Effector CD8-positive, alpha-beta T cell (primary cell): ENCODE data around the gene RNH1.

Experiments
- DNase-seq: peaks from one replicate; lab custom pipeline; 2025; lab: John Stamatoyannopoulos, UW

Gene RNH1

DNA sequence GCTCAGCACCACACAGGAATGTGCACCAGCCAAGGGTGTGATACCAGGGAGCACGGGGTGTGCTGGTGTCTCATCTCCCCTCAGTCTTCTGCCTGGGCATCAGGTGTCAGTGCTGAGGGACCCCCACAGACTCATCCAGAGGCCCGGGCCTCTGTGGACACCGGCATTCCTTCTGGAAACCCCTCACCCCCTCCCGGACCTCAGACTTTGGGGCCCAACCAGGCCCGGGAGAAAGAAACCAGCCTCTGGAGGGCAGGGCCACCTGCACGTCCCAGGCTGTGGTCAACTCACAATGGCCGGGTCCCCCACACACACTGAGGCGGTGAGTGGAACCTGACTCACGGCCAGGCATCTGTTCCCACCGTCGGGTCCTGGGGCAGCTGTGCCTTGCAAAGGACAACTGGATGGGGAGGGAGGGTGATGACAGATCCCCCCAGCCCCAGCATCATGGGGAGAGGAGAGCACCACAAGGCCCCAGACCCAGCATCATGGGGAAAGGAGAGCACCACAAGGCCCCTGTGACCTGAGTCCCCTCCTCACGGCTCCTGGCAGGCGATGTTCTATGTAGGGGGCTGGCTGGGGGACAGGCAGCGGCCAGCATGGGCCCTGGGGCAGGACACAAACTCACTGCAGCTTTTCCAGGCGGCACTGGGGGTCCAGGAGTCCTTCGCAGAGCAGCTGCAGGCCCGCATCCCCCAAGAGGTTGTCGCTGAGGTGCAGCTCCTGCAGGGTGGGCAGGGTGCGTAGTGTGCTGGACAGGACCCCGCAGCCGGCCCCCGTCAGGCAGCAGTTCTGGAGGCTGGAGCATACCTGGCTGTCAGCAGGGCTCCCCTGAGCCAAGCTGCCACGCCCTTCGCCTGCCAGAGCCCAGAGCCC is 7.6 kb downstream of the RNH1 start:
- DNase-seq, result no peak

DNA sequence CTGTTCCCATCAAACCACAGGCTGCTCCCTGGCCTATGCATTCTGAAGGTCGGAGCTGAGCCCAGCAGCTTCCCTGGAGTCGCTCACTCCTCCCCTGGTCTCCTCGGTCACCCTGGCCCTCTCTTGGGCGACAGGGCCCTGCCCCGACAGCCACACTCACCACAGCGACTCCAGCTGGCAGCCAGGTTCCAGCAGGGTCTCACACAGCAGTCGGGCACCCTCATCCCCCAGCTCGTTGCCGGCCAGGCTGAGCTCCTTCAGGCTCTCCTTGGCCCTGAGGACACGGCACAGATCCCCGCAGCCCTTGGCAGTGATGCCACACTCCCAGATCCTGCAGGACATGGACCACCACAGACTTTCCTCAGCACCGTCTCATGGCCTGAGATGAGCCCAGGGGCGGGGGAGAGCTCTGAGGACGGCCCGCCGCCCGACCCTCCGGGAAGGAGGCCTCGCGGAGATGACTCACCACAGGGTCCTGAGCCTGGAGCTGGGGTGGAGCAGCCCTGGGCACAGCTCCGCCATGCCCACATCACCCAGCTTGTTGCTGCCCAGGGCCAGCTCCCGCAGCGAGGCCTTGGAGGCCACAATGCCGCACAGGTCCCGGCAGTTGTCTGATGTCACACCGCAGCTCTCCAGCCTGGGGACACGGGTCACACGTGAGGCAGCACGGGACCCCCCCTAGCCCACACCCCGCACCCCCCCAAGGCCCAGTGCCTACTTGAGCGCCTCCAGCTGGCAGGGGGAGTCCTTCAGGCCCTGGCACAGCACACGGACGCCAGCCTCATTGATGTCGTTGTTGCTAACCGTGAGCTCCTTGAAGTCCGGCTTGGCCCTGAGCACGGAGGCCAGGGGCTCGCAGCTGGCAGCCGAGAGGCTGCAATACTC is 8.5 kb downstream of the RNH1 start:
- no peak for DNase-seq

DNA sequence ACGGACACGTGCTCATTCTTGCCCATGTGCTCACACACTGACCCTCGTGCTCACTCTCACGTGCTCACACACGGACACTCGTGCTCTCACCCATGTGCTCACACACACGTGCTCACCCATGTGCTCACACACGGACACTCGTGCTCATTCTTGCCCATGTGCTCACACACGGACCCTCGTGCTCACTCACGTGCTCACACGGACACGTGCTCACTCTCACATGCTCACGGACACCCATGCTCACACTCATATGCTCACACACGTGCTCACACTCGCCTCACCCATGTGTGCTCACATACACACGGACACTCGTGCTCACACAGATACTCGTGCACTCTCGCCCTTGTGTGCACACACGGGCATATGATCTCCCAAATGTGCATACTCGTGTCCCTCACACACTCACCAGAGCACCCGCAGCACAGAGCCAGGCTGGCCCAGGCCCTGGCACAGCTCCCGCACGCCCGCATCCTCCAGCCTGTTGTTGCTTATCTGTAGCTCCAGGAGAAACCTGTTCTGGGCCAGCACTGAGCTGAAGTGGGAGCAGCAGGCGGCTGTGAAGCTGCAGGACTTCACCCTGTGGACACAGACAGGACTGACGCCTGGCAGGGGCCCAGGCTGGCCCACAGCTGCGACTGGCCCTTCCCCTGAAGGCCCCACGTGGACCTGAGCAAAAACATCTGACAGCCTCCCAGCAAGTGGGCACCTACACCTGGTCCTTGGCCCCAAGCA is 9.3 kb downstream of the RNH1 start:
- no peak for DNase-seq

DNA sequence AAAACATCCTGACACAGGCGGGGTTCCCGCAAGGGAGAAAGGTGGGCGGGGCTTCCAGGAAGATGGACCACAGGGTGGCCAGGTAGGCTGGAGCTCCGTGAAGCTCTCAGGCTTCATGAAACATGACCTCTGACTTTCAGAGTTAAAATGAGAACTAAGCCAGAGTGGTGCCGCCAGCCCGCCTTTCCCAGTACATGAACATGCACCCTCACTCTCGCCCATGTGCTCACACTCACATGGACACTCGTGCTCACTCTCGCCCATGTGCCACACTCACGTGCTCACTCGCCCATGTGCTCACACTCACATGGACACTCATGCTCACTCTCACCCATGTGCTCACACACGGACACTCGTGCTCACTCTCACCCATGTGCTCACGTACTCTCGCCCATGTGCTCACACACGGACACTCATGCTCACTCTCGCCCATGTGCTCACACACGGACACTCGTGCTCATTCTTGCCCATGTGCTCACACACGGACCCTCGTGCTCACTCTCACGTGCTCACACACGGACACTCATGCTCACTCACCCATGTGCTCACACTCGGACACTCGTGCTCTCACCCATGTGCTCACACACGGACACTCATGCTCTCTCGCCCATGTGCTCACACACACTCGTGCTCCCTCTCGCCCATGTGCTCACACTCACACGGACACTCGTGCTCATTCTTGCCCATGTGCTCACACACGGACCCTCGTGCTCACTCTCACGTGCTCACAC is 10.0 kb downstream of the RNH1 start:
- no peak for DNase-seq

DNA sequence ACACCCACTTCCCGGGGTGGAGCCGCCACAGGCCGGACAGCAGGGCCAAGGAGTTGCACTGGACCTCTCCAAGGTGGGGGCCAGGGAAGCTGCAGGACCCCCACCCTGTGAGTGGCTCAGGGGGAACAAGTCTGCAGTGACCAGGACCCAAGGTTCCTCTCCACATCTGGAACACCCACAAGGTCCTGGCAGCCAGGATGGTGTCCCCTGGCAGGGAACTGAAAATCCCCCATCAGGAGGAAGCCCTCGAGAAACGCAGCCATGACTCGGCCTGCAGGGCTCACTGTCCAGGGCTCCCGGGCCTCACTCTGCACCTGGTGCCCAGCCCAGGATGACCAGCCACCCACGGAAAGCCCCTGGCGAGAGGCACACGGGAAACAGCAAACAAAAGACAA is 11.5 kb downstream of the RNH1 start:
- DNase-seq, result no peak

DNA sequence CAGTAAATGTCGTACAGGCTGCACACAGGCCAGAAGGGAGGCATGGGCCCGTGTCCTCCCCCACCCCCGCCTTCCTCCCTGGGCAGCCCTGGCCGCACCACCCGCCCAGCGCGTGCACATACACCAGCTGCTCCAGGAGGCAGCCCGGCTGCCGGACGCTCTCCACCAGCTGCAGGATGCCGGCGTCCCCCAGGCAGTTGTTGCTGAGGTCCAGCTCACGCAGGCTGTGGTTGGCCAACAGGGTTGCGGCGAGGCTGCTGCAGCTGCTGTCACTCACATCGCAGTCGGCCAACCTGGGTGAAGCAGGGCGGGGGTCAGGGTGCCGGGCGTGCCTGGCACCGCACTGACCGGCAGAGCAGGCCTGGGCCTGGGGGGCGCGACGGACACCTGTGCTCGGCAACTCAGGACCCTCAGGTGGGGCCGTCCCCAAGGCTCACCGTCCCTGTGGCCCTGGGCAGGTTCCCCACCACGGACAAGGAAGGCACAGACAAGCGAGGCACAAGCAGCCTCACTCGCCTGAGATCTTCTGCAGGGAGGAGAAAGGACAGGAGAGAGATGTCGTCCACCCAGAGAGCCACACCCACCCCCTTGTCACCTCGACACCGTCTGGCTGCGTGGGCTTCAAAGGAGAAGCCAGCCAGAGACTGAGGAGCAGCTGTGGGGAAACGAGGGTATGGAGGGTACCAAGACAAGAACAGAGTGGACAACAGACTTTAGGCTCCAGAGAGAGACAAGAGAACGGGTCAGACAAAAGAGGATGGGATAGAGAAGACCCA is 12.1 kb downstream of the RNH1 start:
- no peak for DNase-seq

GRCh38 chr11:492427-493226 is 14.4 kb downstream of the RNH1 start:
- no peak for DNase-seq

- no peak for DNase-seq
Observed at GRCh38 chr11:491358-491757, 15.7 kb downstream of the RNH1 start.

DNA sequence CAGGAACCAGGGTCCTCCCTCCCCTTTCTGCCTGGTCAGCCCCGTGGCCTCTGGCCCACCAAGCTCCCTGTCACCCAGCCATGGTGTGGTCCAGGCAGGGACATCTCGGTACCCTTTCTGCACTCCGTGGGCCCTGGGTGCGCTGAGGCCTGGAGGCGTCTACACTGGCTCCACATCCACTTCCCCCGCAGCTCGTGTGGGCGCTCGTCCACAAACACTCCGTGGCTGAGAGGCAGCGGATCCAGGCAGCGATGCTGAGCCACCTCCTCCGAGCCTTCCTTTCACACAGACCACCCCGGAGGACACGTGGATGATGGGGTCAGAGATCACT is 16.1 kb downstream of the RNH1 start:
- DNase-seq, result no peak

DNA sequence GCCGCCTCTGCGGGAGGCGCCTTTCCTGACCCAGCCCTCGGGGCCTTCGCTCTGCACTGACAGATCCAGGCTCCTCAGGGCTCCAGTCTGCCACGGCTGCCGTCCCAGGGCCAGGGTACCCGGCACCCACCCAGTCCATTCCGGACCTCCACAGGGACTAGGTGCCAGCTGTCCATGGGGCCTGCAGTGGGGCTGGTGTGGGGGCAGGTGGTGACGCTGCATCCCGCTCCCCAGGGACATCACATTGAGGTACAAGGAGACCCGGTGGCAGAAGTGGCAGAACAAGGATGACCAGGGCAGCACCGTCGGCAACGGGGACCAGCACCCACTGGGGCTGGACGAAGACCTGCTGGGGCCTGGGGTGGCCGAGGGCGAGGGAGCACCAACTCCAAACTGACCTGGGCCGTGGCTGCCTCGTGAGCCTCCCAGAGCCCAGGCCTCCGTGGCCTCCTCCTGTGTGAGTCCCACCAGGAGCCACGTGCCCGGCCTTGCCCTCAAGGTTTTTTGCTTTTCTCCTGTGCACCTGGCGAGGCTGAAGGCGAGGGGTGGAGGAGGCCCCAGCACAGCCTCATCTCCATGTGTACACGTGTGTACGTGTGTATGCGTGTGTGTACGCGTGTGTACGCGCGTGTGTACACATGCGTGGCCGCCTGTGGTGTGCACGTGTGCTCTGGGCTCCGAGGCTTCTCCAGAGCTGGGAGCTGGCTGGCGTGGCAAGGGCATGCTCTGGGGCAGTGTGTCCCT is 16.7 kb downstream of the RNH1 start:
- DNase-seq, result no peak

- DNase-seq, result no peak
Observed at GRCh38 chr11:489610-490185, 17.3 kb downstream of the RNH1 start.

DNA sequence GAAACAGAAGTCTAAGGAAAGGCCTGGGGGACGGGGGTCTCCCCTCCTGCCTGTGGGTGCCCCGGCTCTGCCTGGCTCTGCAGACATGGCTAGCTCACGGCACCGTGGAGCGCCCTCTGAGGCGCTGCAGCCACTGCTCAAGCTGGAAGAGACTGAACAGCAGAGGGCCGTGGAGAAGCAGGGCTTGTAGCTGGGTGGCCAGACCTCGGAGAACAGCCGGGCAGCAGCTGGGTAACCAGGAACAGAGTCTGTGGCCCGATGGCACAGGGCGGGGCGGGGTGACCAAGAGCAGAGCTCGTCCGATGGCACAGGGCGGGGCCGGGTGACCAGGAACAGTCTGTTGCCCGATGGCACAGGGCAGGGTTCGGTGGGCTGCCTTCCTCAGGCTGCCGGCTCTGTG is 18.1 kb downstream of the RNH1 start:
- no peak for DNase-seq

- no peak for DNase-seq
Observed at GRCh38 chr11:488579-488978, 18.5 kb downstream of the RNH1 start.

DNA sequence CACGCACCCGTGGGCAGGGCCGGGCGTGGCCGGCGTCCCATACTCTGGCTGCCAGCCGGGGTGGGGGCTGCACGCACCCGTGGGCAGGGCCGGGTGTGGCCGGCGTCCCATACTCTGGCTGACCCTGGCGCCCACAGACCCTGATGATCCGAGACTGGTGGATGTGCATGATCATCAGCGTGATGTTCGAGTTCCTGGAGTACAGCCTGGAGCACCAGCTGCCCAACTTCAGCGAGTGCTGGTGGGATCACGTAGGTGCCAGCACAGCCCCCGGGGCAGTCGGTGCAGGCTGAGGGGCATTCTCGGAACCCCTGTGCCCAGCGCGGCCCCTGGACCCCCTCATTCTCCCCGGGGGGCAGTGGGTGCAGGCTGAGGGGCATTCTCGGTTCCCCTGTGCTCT is 19.0 kb downstream of the RNH1 start:
- no peak for DNase-seq

DNA sequence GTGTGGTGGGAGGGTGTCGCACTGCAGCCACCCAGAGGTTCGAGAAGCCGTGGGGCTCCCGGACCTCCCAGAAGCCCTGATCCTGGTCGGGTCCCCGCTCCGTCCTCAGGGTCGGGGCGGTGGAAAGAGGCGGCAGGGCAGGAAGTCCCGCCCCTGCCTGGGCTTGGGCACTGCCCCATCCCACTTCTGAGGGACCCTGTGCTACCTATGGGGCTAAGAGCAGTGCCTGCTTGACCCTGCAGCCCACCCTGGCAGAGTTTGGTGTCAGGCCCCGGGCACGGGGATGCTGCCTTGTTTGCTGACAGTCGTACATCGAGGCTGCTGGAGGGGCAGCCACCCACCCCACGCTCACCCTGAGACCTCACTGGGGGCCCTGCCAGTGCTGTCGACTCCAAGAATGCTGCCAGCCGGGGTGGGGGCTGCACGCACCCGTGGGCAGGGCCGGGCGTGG is 19.4 kb downstream of the RNH1 start:
- DNase-seq, result no peak

- no peak for DNase-seq
Observed at GRCh38 chr11:486189-486588, 20.9 kb downstream of the RNH1 start.

DNA sequence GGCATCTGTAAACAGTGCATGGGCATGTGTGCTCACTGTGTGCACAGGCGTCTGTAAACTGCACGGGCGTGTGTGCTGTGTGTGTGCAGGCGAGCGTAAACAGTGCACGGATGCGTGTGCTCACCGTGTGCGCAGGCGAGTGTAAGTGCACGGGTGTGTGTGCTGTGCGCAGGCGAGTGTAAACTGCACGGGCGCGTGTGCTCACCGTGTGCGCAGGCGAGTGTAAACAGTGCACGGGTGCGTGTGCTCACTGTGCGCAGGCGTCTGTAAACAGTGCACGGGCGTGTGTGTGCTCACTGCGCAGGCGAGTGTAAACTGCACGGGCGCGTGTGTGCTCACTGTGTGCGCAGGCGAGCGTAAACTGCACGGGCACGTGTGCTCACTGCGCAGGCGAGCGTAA is 22.4 kb downstream of the RNH1 start:
- no peak for DNase-seq

DNA sequence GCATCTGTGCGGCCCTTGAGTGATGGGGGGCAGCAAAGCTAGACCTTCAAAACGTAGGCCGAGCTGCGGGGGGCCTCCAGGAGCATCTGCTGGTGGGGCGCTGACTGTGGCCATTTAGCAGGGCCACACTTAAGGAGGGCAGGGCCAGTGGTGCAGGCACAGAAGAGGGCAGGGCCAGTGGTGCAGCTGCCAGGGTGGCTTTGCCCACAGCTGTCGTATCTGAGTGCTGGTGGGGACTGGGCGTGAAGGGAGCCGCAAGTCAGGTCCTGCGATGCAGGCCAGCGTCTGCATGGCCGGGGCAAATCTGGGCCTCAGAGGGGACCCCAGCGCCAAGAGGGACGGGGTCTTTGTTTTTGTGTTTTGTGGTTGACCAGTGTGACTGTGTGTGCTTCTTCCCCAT is 27.7 kb downstream of the RNH1 start:
- DNase-seq, result no peak
